Body of pancreas (tissue), 4 donors: ENCODE data around the gene KRT83. TPM values are rescaled to one million over a fixed set of nuclear protein-coding genes. Genes with fewer than 3 reads are reported as not detected.

ENCODE experiments used
- ATAC-seq: fragments of 150-250 bp; one replicate; pipeline ENCODE4 v1.9.1; 2016
- DNase-seq, 4 donors: peaks; one replicate each; pipeline ENCODE4 v3.0.0-alpha.2; 2019
- H3K27ac ChIP-seq, 4 donors: fragments of 200-600 bp; sonication (generic); 1 replicate in 3 of 4; 2 replicates in 1 of 4; pipeline versions ENCODE4 v1.5.1 to v1.6.1; 2016 to 2019; ENCODE audit warnings: mild to moderate bottlenecking in 1 of 4, mixed read lengths in 1 of 4, moderate library complexity in 1 of 4
- H3K27me3 ChIP-seq, 2 donors: fragments of 200-600 bp; sonication (generic); one replicate each; pipeline ENCODE4 v1.6.0; 2016; ENCODE audit warnings: mild to moderate bottlenecking in 1 of 2
- H3K36me3 ChIP-seq, 2 donors: fragments of 200-600 bp; sonication (generic); replicated peaks in 1 of 2; 2 replicates each; pipeline ENCODE4 v1.5.1; 2016; ENCODE audit warnings: low read depth in 2 of 2; ENCODE audit not compliant: insufficient read depth in 1 of 2
- H3K4me1 ChIP-seq: fragments of 200-600 bp; sonication (generic); one replicate; pipeline ENCODE4 v1.6.0; 2016
- H3K4me3 ChIP-seq, 2 donors: fragments of 200-600 bp; sonication (generic); 1 replicate in 1 of 2; 2 replicates in 1 of 2; pipeline ENCODE4 v1.5.1; 2016 to 2019
- H3K9me3 ChIP-seq, 3 donors: fragments of 200-600 bp; sonication (generic); 1 replicate in 2 of 3; 2 replicates in 1 of 3; pipeline ENCODE4 v1.5.1; 2016
- CTCF ChIP-seq, 7 experiments: fragments of 450-650 bp in 4 of 7; fragments of 200-600 bp in 3 of 7; sonication (generic) in 3 of 7; IDR thresholded peaks; one replicate each; pipeline ENCODE4 v1.5.1; 2016 to 2019; ENCODE audit warnings: antibody characterized with exemption in 7 of 7
- POLR2A ChIP-seq, 3 donors: fragments of 450-650 bp; IDR thresholded peaks; one replicate each; pipeline ENCODE4 v1.6.1; 2016; ENCODE audit warnings: antibody characterized with exemption in 3 of 3, mild to moderate bottlenecking in 2 of 3
- WGBS, 2 donors: methylation state at CpG; one replicate each; pipeline ENCODE4 v1.1.5; 2017; 5-methylcytosine and 5-hydroxymethylcytosine counted together
- intact Hi-C: fragments of 100-400 bp; cut with DNase I; formaldehyde crosslinking; loops from one replicate; pipeline ENCODE4 v1.15.1; 2023
- total RNA-seq, 2 donors: library from RNA; depleted of rRNA; stranded (reverse); fragments of >200 nt; gene quantifications; one replicate each; pipeline ENCODE4 v1.1.0, GENCODE V29; 2016

KRT83 gene
- total RNA-seq, 2 donors from 2014 or later = not detected

GRCh38 chr12:52298677-52299190 lies 22.5 kb downstream of the KRT83 start:
- Histone ChIP-seq H3K27me3 (no peaks in the 10 kb centered on the region), H3K27ac (no peak overlapping the region), H3K4me1 (no peaks in the 10 kb centered on the region), H3K36me3 (no peaks in the 10 kb centered on the region), H3K9me3 (no peaks in the 10 kb centered on the region), H3K4me3 (no peak overlapping the region)
- ATAC-seq (no peak), DNase-seq (no peak)
- intact Hi-C loops = no loop called here
- TF ChIP-seq POLR2A (IDR thresholded peaks at IDR 0.05) (no peak), CTCF (IDR thresholded peaks at IDR 0.05) (no peak)
- WGBS, 2 donors = 37 to 41% methylated on average over 4 of the region's 4 CpGs

- Histone ChIP-seq H3K9me3 (no peaks in the 10 kb centered on the region), H3K4me1 (no peaks in the 10 kb centered on the region), H3K27ac (no peak overlapping the region), H3K36me3 (no peaks in the 10 kb centered on the region), H3K4me3 (no peak overlapping the region), H3K27me3 (no peaks in the 10 kb centered on the region)
- ATAC-seq = no peak
- no peak for DNase-seq
- intact Hi-C loops = no loop called here
- 94 to 100% methylated on average over 4 to 5 of the region's 5 CpGs for WGBS, 2 donors
- TF ChIP-seq POLR2A (IDR thresholded peaks at IDR 0.05) = no peak
- no peak for TF ChIP-seq CTCF (IDR thresholded peaks at IDR 0.05)
These were observed 24.5 kb downstream of the KRT83 start for GRCh38 chr12:52296572-52297215.

GRCh38 chr12:52295663-52296062 lies 25.5 kb downstream of the KRT83 start:
- WGBS, 2 donors = 65 to 70% methylated on average over 1 of the region's 1 CpG
- Histone ChIP-seq H3K27ac (no peak overlapping the region), H3K4me3 (no peak overlapping the region), H3K9me3 (no peaks in the 10 kb centered on the region), H3K36me3 (no peaks in the 10 kb centered on the region), H3K4me1 (no peaks in the 10 kb centered on the region), H3K27me3 (no peaks in the 10 kb centered on the region)
- ATAC-seq (no peak), DNase-seq (no peak)
- intact Hi-C loops = no loop called here
- no peak for TF ChIP-seq CTCF (IDR thresholded peaks at IDR 0.05)
- no peak for TF ChIP-seq POLR2A (IDR thresholded peaks at IDR 0.05)

GRCh38 chr12:52294803-52295202 lies 26.4 kb downstream of the KRT83 start:
- TF ChIP-seq POLR2A (IDR thresholded peaks at IDR 0.05) = no peak
- TF ChIP-seq CTCF (IDR thresholded peaks at IDR 0.05) = no peak
- ATAC-seq (no peak), DNase-seq (no peak)
- intact Hi-C loops = no loop called here
- no peak overlapping the region for H3K4me3 ChIP-seq
- H3K9me3 ChIP-seq = no peaks in the 10 kb centered on the region
- 32 to 43% methylated on average over 1 of the region's 1 CpG for WGBS, 2 donors
- H3K36me3 ChIP-seq = no peaks in the 10 kb centered on the region
- no peak overlapping the region for H3K27ac ChIP-seq
- H3K4me1 ChIP-seq = no peaks in the 10 kb centered on the region
- H3K27me3 ChIP-seq = no peaks in the 10 kb centered on the region

GRCh38 chr12:52293926-52294325 lies 27.3 kb downstream of the KRT83 start:
- ATAC-seq (no peak), DNase-seq (no peak)
- H3K36me3 ChIP-seq = no peaks in the 10 kb centered on the region
- no peak overlapping the region for H3K27ac ChIP-seq
- no peaks in the 10 kb centered on the region for H3K4me1 ChIP-seq
- no peak for TF ChIP-seq POLR2A (IDR thresholded peaks at IDR 0.05)
- no peak for TF ChIP-seq CTCF (IDR thresholded peaks at IDR 0.05)
- WGBS, 2 donors = 92 to 100% methylated on average over 1 of the region's 1 CpG
- no peak overlapping the region for H3K4me3 ChIP-seq
- intact Hi-C loops = no loop called here
- H3K27me3 ChIP-seq = no peaks in the 10 kb centered on the region
- H3K9me3 ChIP-seq = no peaks in the 10 kb centered on the region
